HG02588 (cell line): Measurements from ENCODE around the gene ENC1.
A peak's percentile ranks its signal among the peaks of the same experiment; 100 is the strongest.

Experiments
- ATAC-seq: cut with Tn5 transposase; IDR thresholded peaks from one replicate; pipeline ENCODE4 v1.9.1; 2021; ENCODE audit warnings: mild to moderate bottlenecking, moderate library complexity; ENCODE audit not compliant: unreplicated experiment

ENC1 gene

DNA sequence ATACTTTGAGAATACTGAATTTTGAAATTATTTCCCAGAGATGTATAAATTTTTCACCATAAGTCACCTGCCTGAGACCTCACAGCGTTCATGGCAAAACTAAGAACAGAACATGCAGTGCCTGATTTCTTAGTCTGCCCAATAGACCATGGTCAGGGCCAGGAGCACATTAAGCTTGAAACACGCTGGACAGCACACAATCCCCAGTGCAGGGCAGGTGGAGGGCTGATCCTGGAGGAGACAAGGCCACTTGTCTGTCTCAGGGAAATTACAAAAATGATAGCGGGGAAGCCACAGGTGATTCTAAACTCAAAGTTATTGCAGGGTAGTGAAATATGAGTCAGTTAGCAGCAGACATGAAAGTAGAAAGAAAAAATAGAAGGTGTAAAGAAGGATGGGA is 18.6 kb upstream of the ENC1 start:
- ATAC-seq: no peak

DNA sequence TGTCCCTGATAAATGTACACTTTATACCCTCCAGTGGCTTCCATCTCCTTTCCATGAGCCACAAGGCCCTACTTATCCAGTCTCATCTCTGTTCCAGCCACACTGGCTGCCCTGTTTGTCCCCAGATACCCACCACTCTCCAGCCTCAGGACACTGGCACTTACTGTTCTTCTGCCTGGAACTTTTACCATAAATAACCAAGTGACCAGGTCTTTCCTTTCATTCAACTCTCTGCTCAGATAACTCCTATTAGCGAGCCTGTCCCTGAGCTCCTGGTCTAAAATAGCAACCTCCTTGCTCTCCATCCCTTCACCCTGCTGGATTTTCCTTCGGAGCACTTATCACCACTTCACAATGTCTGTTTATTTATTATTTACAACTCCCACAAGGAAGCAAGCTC is 16.6 kb upstream of the ENC1 start:
- ATAC-seq: no peak

- no peak for ATAC-seq
Measured at GRCh38 chr5:74655716-74656115, 15.2 kb upstream of the ENC1 start.

DNA sequence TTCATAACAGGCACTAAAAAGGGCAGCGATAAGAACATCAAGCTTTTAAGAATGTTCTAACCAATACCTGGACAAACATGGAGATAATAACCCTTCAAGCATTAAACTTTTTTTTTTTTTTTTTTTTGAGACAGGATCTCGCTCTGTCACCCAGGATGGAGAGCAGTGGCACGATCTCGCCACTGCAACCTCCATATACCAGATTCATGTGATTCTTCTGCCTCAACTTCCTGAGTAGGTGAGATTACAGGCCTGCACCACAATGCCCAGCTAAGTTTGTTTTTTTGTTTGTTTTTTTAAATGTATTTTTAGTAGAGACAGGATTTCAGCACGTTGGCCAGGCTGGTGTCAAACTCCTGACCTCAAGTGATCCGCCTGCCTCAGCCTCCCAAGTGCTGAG is 14.7 kb upstream of the ENC1 start:
- ATAC-seq: no peak

GRCh38 chr5:74653991-74654390 is 13.5 kb upstream of the ENC1 start:
- no peak for ATAC-seq

- no peak for ATAC-seq
Measured at GRCh38 chr5:74652576-74652975, 12.0 kb upstream of the ENC1 start.

GRCh38 chr5:74651710-74652109 is 11.2 kb upstream of the ENC1 start:
- ATAC-seq: no peak

DNA sequence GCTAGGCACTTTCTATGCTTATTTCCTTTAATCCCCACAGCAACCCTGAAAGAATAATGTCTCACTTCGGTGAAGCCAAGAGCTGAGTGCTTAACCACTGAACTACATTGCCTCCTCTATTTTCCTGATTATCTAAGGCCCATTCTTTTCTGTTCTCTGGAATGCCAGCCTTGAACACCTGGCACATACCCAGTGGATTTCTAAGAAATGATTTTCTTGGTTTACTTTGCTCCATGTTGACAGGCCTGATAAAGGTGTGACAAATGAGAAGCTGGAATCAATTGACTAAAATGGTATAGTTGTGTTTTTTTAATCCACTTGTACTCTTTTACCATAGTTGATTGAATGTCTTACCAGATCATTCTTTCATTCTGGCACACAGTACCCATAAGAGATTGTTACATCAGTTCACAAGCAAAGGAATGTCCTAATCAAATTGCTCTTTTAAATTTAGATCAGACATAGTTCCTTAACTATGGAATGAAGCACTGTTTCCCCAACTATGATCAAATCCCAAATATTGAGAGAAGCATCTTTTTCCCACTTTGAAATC is 9.0 kb upstream of the ENC1 start:
- no peak for ATAC-seq

GRCh38 chr5:74648835-74649293 is 8.3 kb upstream of the ENC1 start:
- peak; percentile 65 for ATAC-seq

DNA sequence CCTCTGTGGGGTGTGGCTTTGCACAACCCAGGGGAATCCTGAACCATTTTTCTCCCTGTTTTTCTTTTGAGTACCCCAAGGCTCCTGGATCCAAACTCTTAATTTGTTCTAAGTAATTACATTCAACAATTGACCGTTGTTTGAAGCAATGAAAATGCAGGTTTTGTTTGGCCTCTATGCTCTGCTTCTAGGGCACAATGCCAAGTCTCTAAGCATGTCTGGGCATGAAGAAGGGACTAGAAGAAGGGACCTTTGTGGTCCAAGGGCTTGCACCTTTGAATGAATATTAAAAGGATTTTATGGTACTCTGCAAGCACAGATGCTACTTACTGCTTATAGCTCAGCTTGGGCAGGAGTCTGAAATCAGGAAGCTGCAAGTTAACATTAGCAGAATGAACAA is 6.6 kb upstream of the ENC1 start:
- ATAC-seq: no peak

- ATAC-seq: no peak
Measured at GRCh38 chr5:74643111-74643562, 2.6 kb upstream of the ENC1 start.

GRCh38 chr5:74642543-74642863 is 2.0 kb upstream of the ENC1 start:
- ATAC-seq: no peak

DNA sequence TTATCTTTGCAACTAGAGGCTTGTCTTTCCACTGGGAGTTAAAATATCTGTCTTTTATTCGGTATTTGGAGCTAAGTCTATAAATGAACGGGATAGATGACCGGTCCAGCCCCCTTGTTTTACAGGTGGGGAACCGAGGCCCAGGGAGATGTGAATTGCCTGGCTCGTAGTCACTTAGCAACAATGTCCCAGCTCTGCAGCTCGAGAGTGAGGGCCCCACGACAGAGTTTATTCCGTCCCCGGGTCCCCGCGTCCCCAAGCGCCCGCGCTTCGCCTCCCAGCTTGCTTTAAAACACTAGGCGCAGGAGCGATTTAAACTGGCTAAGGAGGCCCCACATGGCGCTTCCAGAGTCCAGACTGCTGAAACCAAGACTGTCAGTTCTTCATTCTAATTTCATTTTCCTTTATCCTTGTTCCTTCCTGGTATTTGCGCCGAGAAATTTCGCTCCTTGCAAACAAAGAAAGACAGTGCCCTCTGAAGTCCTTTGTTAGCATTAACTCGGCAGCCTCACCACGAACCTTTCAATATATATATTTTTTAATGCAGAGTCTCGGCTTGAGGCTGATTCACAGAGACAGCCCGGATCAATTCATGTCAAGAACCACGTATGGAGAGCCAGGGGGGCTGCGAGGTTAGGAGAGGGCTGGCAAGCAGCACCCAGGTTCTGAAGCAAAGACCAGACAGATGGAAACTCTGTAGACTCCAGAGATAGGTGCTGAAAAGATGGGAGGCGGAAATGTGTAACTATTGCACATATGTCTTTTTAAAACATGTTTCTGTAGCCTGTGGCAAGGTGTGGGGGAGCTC is 1.4 kb upstream of the ENC1 start:
- ATAC-seq: no peak

DNA sequence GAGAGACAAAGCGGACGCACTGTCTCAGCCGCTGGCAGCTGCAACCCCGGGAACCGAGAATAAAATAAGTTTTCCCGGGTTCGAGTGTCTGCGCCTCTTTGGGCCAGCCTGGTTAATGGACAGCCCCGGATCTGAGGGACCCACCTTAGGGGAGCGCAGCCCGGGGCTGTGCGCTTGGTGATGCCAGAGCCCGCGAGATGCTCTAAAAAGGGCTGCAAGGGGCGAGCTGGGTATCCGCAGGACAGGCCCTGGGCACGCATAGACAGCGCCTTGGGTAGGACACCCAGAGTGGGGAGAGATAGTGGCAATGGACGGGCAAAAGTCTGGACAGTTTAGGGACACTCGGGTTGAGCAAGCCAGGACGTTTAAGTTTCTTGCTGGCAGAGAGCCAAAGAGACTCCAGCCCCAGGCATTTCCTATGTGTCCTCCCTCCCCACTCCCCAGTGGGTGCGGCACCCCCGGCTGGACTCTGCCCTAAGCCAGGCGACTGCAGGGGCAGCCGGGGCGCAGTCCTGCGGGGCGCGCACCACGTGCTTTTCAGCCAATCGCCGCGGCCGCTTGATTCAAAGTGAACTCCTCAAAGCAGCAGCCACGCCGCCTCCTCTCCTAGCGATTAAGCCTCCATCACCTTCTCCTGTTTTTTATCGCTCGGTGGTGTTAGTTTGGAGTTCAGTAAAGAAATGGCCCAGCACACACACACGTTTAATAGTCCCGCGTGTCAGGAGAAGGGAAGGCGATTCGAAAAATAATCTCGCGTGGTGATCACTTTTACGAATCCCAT is 616 bp upstream of the ENC1 start:
- ATAC-seq: peak; percentile 21

DNA sequence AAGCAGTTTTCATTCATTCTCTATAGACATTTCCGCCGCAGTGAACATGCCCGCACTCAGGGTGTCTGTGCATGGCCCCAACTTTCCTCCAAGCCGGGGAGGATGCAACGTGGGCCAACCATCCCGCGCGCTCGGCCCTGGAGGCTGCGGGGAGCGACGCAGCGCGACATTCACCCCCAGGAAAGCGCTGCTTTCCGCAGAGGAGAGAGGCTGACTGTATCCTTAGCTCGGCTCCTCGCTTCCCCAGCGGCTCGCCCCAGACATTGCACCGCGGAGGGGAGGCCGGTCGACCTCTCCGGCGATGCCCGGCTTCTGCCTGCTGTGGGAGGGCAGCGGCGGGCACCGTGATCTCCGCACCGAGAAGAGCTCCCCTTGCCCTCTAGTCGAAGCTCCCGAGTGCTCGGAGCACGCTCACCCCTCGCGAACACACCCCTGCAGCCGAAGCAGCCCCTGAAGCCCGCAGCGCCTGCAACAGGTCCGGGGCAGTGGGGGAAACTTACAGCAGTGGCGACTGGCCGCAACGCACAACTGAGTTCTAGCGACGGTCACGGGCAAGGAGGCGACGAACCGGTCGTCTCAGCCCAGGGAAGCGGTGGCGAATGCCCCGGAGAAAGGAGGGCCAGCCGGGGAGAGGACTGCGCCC is 600 bp downstream of the ENC1 start:
- ATAC-seq: peak; percentile 12

- peak; percentile 23 for ATAC-seq
Measured at GRCh38 chr5:74638970-74639806, 1.3 kb downstream of the ENC1 start.

- no peak for ATAC-seq
Measured at GRCh38 chr5:74638544-74638969, 2.0 kb downstream of the ENC1 start.

DNA sequence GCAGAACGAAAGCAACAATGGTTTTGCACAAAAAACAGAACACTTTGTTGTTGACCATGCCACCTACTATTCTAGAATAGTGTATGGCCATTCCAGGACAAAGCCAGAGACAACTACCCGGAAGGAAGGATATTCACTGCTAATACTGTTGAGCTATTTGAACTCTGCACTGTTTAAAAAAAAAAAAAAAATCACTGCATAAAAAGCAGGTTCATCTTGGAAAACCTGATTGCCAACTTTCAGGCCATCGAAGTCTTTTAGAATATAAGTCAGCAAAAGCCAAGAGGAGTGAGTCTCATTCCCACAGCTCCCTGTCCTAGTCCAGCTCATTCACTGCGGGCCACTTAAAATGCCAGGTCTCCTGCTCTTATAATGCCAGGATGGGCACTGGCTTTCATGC is 4.0 kb downstream of the ENC1 start:
- no peak for ATAC-seq

- ATAC-seq: no peak
Measured at GRCh38 chr5:74636149-74636548, 4.4 kb downstream of the ENC1 start.

DNA sequence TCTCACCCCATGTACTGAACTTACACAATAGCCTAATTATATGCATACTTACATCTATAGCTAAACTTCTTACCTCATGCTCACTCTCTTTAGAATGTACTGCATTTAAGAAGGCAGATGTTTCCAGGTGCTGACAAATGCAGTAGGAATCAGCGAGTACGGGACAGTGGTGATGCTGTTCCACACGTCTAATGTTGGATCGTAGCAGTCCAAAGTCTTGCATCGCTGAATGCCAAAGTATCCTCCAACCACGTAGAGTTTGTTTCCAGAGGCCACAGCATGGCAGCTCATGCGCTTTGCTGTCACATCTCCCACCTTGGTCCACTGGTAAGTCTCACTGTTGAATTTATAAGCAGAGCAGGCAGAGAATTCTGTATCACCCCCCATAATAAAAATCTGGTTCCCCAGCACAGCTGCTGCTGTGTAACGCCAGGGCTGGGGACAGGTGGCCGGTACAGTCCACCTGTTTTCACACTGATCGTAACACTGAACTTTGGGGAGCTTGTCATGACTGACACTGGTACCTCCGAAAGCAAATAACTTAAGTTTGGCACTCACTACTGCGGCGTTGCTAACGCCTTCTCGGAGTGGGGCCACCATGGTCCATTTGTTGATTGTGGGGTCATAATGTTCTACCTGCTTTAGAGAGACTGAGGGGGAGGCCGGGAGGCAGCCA is 5.8 kb downstream of the ENC1 start:
- no peak for ATAC-seq
